Right cardiac atrium (tissue), 5 donors: ENCODE measurements around the gene ATP1B2. TPM values are rescaled to one million over a fixed set of nuclear protein-coding genes. Genes with fewer than 3 reads are reported as not detected.

Source experiments
- ATAC-seq, 2 donors: fragments of 200-7000 bp; cut with Tn5 transposase; one replicate each; pipeline versions ENCODE4 v1.8.0 to v1.9.1; 2020; ENCODE audit warnings: moderate library complexity in 2 of 2, mild to moderate bottlenecking in 1 of 2
- DNase-seq, 3 donors: peaks; one replicate each; pipeline ENCODE4 v3.0.0-alpha.2; 2020
- H3K27ac ChIP-seq: one replicate; pipeline ENCODE4 v1.5.1; 2013; ENCODE audit warnings: mild to moderate bottlenecking, low read length, control low read depth, moderate library complexity
- H3K27me3 ChIP-seq: one replicate; pipeline ENCODE4 v1.6.1; 2013; ENCODE audit not compliant: control insufficient read depth, insufficient read depth
- H3K4me1 ChIP-seq: one replicate; pipeline ENCODE4 v1.6.1; 2013; ENCODE audit warnings: low read length; ENCODE audit not compliant: control insufficient read depth, insufficient read depth
- H3K4me3 ChIP-seq: one replicate; pipeline ENCODE4 v1.5.1; 2013; ENCODE audit warnings: low read length, control low read depth
- H3K9me3 ChIP-seq: one replicate; pipeline ENCODE4 v1.6.1; 2013; ENCODE audit warnings: low read length; ENCODE audit not compliant: control insufficient read depth
- WGBS: extraction: QIAGEN DNeasy Blood & Tissue Kit; methylation state at CpG from one replicate; pipeline ENCODE4 v1.1.7; 2013; 5-methylcytosine and 5-hydroxymethylcytosine counted together
- intact Hi-C, 4 donors: fragments of 100-400 bp; cut with DNase I; formaldehyde crosslinking; loops; one replicate each; pipeline versions ENCODE4 v1.11.0 to v1.14.0; 2022 to 2023
- long read RNA-seq, 4 donors: library from polyadenylated mRNA; unstranded; transcript quantifications; one replicate each; pipeline ENCODE4 v2.0.0, GENCODE V29; 2020 to 2021
- polyA plus RNA-seq: library from polyadenylated mRNA; stranded (reverse); fragments of 200-250 nt; gene quantifications from one replicate; pipeline ENCODE4 v1.2.3, GENCODE V29; 2013
- total RNA-seq, 4 donors: library from RNA; stranded (reverse); fragmentation: NEBNext Ultra II Directional; extraction: Animal tissue kit (Norgen Biotek cat#: 25700); gene quantifications; one replicate each; pipeline ENCODE4 v1.2.1, GENCODE V29; 2021
- donor health status: healthy with polysubstance abuse.
- donor health status: DM: no; HTN: yes; CAD: no.
- donor health status: DM: no; HTN: no; CAD: no.
- donor health status: DM: no; HTN: yes; CAD: no; lungs with severe emphysema.
- donor health status: DM: yes; HTN: yes; CAD: no.

Gene ATP1B2, protein sequence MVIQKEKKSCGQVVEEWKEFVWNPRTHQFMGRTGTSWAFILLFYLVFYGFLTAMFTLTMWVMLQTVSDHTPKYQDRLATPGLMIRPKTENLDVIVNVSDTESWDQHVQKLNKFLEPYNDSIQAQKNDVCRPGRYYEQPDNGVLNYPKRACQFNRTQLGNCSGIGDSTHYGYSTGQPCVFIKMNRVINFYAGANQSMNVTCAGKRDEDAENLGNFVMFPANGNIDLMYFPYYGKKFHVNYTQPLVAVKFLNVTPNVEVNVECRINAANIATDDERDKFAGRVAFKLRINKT
- total RNA-seq (10 to 100 TPM in 1 of 4 donors, 1 to 10 TPM in 3; 3.1 to 10.2 (median 5.3) TPM), polyA plus RNA-seq (2.8 TPM)
- long read RNA-seq, donor 1, partial matches to known transcripts, result 1 of 8 reads
- long read RNA-seq, donor 1, other reads (novel, unspliced or antisense), result 4 of 8 reads
- long read RNA-seq, donor 2, result 0 reads
- long read RNA-seq, donor 3, result 0 reads
- long read RNA-seq, donor 4, partial matches to known transcripts, result 1 of 3 reads
- long read RNA-seq, donor 4, other reads (novel, unspliced or antisense), result 2 of 3 reads

- WGBS, result under 1% methylated on average over 34 of the region's 34 CpGs
- ATAC-seq, result peak; percentile 84 to 87
Observed at GRCh38 chr17:7650509-7651096, at the start of gene ATP1B2. Gene ATP1B2, plus strand, starts transcription at chr17:7650926. Its CDS starts 593 bp downstream, at chr17:7651519.

GRCh38 chr17:7606280-7606679 lies 44.4 kb upstream of the ATP1B2 start:
- intact Hi-C loops, result no loop called here
- DNase-seq, result no peak
- ATAC-seq, result peak; percentile 87 to 94
- 73% methylated on average over 4 of the region's 4 CpGs for WGBS
- Histone ChIP-seq H3K4me1 (no peaks in the 10 kb centered on the region), H3K4me3 (no peak overlapping the region), H3K9me3 (no peaks in the 10 kb centered on the region), H3K27ac (peak overlapping the region; percentile 85), H3K27me3 (no peaks in the 10 kb centered on the region)

More at GRCh38 chr17:7650509-7651096, at the start of gene ATP1B2:
- Histone ChIP-seq H3K27ac (no peak within 1 kb of the TSS), H3K27me3 (no peaks in the 10 kb centered on the region), H3K4me1 (peaks cover 2% of the 10 kb centered on the region), H3K9me3 (no peaks in the 10 kb centered on the region), H3K4me3 (peak within 1 kb of the TSS; percentile 62)
- intact Hi-C loops, result no loop called here
- DNase-seq, result peak; percentile 74 to 90 (median 89)

GRCh38 chr17:7610641-7611040 lies 40.1 kb upstream of the ATP1B2 start:
- ATAC-seq, result no peak
- H3K4me3 ChIP-seq, result no peak overlapping the region
- DNase-seq, result no peak
- intact Hi-C loops, result no loop called here
- peaks cover 3% of the 10 kb centered on the region for H3K4me1 ChIP-seq
- WGBS, result 98% methylated on average over 2 of the region's 2 CpGs
- H3K27ac ChIP-seq, result no peak overlapping the region
- H3K27me3 ChIP-seq, result no peaks in the 10 kb centered on the region
- H3K9me3 ChIP-seq, result no peaks in the 10 kb centered on the region

GRCh38 chr17:7611635-7612293 lies 39.0 kb upstream of the ATP1B2 start:
- Histone ChIP-seq H3K27ac (peak overlapping the region; percentile 32), H3K4me1 (peaks cover 3% of the 10 kb centered on the region), H3K9me3 (no peaks in the 10 kb centered on the region), H3K27me3 (no peaks in the 10 kb centered on the region), H3K4me3 (no peak overlapping the region)
- intact Hi-C loops, result no loop called here
- ATAC-seq (no peak), DNase-seq (no peak)
- whole genome bisulfite sequencing, result 49% methylated on average over 3 of the region's 3 CpGs

- H3K4me1 ChIP-seq, result peaks cover 3% of the 10 kb centered on the region
- no peaks in the 10 kb centered on the region for H3K27me3 ChIP-seq
- DNase-seq (no peak), ATAC-seq (no peak)
- no peaks in the 10 kb centered on the region for H3K9me3 ChIP-seq
- intact Hi-C loops, result no loop called here
- peak overlapping the region; percentile 32 for H3K27ac ChIP-seq
- 88% methylated on average over 1 of the region's 1 CpG for WGBS
- H3K4me3 ChIP-seq, result no peak overlapping the region
Observed at GRCh38 chr17:7612294-7612640, 38.5 kb upstream of the ATP1B2 start.

DNA sequence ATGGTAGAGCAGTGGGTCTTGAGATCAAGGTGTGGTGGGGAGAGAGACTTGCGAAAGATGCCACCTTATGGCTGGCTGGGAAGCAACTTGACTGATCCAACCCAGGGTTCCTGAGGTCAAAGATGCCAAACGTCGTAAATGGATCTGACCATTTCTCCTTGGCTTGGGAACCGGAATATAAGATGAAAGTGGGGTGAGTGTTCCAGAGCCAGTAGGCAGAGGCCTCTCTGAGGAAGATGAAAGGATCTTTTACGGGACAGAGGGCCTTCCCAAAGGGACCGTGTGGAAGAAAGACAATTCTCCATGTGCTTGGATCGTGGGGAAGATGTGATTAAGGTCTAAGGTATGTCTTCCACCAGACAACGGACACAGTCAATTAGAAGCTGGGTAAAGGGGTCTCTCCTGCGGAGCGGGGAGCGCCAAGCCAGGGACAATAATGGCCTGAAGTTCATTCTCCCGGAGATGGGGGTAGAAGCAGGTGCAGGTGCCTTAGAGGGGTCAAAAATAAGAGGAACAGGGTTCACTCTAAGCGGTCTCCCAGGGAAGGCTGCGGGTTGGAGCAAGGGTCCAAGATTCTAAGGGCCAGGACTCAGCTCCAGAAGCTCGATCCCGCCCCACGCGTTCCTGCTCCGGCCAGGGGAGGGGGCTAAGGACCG lies 36.8 kb upstream of the ATP1B2 start:
- Histone ChIP-seq H3K27ac (peak overlapping the region; percentile 86), H3K4me1 (peaks cover 3% of the 10 kb centered on the region), H3K4me3 (peak overlapping the region; percentile 66), H3K27me3 (no peaks in the 10 kb centered on the region), H3K9me3 (no peaks in the 10 kb centered on the region)
- ATAC-seq (no peak), DNase-seq (no peak)
- WGBS, result 7% methylated on average over 20 of the region's 20 CpGs
- intact Hi-C loops, result no loop called here

GRCh38 chr17:7614425-7615264 lies 36.1 kb upstream of the ATP1B2 start, which contains the start of gene FXR2:
Gene FXR2, minus strand, starts transcription at chr17:7614897. Its CDS starts 365 bp downstream, at chr17:7614532.
- Histone ChIP-seq H3K4me3 (peak within 1 kb of the TSS; percentile 66), H3K27ac (peak within 1 kb of the TSS; percentile 86), H3K4me1 (peaks cover 3% of the 10 kb centered on the region), H3K27me3 (no peaks in the 10 kb centered on the region), H3K9me3 (no peaks in the 10 kb centered on the region)
- intact Hi-C loops, result no loop called here
- peak; percentile 99 for ATAC-seq
- peak; percentile 100 for DNase-seq
- WGBS, result under 1% methylated on average over 92 of the region's 93 CpGs

DNA sequence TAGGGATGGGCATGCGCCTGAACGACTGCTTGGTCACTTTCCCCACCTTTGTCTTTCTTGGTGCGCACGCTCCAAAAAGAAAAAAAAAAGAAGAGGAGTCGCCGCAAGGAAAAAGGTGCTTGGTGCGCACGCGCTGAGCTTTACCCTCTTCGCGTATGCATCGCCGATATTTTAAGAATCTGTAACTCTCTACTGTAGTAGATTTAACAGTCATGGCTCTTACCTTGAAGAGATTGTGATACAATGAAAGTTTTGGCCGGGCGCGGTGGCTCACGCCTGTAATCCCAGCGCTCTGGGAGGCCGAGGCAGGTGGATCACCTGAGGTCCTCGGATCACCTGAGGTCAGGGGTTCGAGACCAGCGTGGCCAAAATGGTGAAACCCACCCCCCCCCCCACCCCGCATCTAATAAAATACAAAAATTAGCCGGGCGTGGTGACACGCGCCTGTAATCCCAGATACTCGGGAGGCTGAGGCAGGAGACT lies 35.4 kb upstream of the ATP1B2 start:
- Histone ChIP-seq H3K27ac (peak overlapping the region; percentile 55), H3K4me3 (peak overlapping the region; percentile 29), H3K4me1 (peaks cover 3% of the 10 kb centered on the region), H3K27me3 (no peaks in the 10 kb centered on the region), H3K9me3 (no peaks in the 10 kb centered on the region)
- DNase-seq, result no peak
- intact Hi-C loops, result no loop called here
- 8% methylated on average over 28 of the region's 28 CpGs for WGBS
- ATAC-seq, result no peak

DNA sequence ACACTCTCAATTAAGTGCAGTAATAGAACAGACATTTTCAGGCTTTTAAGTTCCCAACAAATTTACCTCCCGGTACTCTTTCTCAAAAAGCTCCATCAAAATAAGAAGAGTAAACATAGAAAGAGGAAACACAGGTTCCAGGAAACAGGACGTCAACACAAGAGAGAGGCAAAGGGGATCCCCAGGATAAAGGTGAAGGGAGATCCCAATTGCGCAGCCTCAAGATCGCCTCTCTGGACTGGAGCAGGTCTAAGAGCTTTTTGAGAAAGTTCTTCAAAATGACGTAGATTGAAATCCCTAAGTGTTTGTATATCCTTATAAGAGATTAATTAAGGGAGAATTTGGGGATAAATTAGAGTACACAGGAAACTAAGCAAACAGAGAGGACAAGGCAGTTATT lies 32.1 kb upstream of the ATP1B2 start:
- no peak overlapping the region for H3K4me3 ChIP-seq
- ATAC-seq (no peak), DNase-seq (no peak)
- no peaks in the 10 kb centered on the region for H3K27me3 ChIP-seq
- 75% methylated on average over 5 of the region's 5 CpGs for WGBS
- no peak overlapping the region for H3K27ac ChIP-seq
- H3K9me3 ChIP-seq, result no peaks in the 10 kb centered on the region
- intact Hi-C loops, result no loop called here
- H3K4me1 ChIP-seq, result no peaks in the 10 kb centered on the region

- Histone ChIP-seq H3K4me1 (no peaks in the 10 kb centered on the region), H3K9me3 (no peaks in the 10 kb centered on the region), H3K4me3 (no peak overlapping the region), H3K27me3 (no peaks in the 10 kb centered on the region), H3K27ac (no peak overlapping the region)
- intact Hi-C loops, result no loop called here
- ATAC-seq, result no peak
- 95% methylated on average over 8 of the region's 8 CpGs for WGBS
- DNase-seq, result no peak
Observed at GRCh38 chr17:7620835-7621234, 29.9 kb upstream of the ATP1B2 start.
